GM13977 (cell line): ENCODE data around the gene CTF1.

Source experiments
- DNase-seq: peaks from one replicate; pipeline ENCODE4 v3.0.0; 2012; ENCODE audit warnings: low spot score
- CTCF ChIP-seq: IDR thresholded peaks from 2 replicates; pipeline ENCODE4 v1.5.1; 2012; ENCODE audit warnings: mild to moderate bottlenecking, control low read depth; ENCODE audit not compliant: insufficient read depth; ENCODE audit errors: extremely low read depth, missing control alignments
- in situ Hi-C: fragments of 300-500 bp; cut with MboI; formaldehyde crosslinking; loops from one replicate; pipeline ENCODE4 v1.12.0; 2022; ENCODE audit warnings: low sequenced_read_pairs, low pct_unique_long_range_greater_than_20kb, mixed read lengths, inconsistent platforms; ENCODE audit not compliant: unreplicated experiment

CTF1 gene

DNA sequence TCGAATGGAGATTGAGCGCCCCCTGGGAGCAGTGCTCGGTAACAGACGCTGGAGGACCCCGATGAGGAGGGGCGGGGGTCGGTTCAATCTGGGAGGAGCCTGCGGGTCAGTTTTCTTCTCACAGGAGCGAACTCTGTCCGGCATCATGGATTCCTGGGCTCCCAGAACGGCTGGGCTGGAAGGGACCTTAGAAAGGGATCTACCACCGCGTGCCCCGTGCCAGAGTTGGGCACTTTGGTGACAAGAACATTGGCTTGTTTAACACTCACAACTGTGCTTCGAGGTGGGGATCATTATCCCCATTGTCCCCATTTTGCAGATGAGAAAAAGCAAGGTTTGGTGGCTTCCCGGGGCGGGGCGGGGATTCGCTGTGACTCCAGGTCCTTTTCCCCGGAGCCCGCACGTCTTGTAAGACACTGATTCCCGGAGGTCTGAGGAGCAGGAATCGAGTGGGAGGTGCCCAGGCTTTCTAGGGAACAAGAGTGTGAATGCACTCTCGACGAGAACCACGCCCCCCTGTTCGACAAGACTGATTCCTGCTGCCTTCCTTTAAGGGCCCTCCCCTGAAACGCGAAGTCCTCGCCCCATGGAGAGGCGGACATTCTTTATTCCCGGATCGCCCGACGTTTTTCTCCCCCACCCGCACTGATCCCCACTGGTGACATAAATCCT is 25.5 kb downstream of the CTF1 start:
- TF ChIP-seq CTCF, result peak; percentile 89
- DNase-seq, result peak; percentile 83
- in situ Hi-C loops, result no loop called here

GRCh38 chr16:30922420-30922959 is 26.1 kb downstream of the CTF1 start:
- in situ Hi-C loops, result no loop called here
- peak; percentile 95 for DNase-seq
- TF ChIP-seq CTCF, result no peak

DNA sequence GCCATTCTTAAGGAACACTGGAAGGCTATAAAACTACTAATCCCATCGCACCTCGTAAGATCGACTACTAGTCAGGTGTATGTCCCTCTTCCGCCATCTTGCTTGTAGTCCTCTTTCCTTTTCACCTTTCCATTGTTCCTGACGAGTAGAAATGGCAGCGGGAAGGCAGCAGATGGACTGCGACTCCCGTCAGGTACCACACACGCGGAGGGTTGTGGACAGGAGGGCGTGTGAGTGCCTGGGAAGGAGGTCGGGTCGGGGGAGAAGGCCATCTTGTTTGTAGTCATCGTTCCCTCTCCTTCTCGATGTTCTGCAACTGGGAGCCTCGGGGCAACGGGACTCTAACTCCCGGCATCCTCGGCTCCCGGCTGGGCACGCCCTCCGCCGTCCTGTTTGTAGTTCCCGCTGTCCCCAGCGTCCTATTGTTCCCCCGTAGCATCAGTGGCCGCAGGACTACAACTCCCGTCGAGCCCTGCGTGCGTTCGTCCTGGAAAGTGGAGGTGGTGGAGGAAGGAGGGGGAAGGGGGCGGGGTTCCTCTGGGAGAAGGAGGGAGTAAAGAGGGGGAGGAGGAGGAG is 26.6 kb downstream of the CTF1 start:
- TF ChIP-seq CTCF, result no peak
- in situ Hi-C loops, result no loop called here
- DNase-seq, result peak; percentile 97

DNA sequence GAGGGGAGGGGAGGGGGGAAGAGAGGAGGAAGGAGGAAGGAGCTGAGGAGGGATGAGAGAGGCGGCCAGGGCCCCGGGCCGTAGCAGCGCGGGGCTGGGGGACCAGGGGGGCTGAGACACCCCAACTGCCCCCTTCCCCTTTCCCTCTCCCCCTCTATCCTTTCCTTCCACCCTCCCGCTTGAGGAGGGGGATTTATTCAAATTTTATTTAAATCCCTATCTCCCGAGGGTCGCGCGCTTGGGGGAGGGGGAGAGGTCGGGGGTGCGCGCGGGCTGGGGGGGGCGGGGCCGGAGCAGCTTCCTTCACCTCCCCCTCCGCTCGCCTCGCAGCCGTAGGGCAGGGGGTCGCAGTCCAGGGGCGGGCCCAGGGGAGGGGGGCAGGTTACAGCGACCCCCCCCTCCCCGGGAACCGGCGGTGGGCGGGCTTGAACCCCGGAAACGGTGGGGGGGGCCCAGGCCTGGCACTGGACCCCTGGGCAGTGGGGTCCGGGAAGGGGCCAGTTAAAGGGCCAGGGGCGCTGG is 27.2 kb downstream of the CTF1 start, which contains the start of gene FBXL19:
Gene FBXL19, plus strand, starts transcription at position 19 of the 522 bp plus-strand sequence. CDS start 2,183 bp downstream, outside the sequence.
- TF ChIP-seq CTCF, result no peak
- in situ Hi-C loops, result no loop called here
- no peak for DNase-seq

DNA sequence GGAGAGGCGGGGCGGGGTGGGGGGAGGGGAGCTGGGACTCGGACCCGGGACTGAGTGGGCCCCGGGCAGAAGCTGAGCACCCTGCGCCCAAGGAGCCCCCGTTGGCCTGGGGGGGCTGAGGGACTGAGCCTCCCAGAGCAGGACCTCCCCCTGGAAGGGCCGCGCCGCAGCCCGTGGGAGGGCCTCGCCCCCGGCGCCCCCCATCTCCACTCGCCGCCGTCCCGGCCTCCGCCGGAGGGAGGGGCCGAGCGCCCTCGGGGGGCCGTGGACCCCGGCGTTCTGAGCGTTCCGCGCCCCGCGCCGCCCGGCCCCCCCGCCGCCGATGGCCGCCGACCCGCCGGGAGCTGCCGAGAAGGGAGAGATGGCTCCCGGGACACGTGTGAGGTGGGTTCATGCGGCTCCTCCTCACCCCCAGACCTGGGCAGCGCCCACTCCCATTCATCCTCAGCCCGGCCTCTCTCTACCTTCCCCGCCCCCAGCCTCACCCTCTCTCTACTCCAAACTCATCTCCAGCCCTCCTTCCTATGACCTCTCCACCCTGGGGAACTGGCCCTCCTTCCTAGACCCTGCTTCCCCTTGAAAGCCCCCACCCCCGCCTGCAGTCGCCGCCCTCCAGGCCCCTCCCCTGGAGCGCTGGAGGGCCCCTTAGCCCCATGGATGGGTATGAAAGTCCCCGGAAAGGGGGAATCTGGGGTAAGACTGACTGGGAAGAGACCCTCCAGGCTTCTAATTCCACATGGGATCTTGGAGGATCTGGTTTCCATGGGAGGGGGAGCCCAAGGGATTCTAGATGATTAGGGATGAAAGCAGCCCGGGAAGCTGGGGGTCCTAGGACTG is 27.9 kb downstream of the CTF1 start:
- no peak for TF ChIP-seq CTCF
- in situ Hi-C loops, result no loop called here
- peak; percentile 67 for DNase-seq

- in situ Hi-C loops, result no loop called here
Measured at GRCh38 chr16:30924913-30925631, 28.7 kb downstream of the CTF1 start.

More at GRCh38 chr16:30924913-30925631, 28.7 kb downstream of the CTF1 start:
- TF ChIP-seq CTCF, result no peak
- no peak for DNase-seq
